Osteocyte (in vitro differentiated cells): ENCODE measurements around the gene MSANTD1. TPM values are rescaled to one million over a fixed set of nuclear protein-coding genes. Genes with fewer than 3 reads are reported as not detected.

ENCODE experiments used
- DNase-seq: peaks from one replicate; pipeline ENCODE4 v3.0.0; 2021; ENCODE audit warnings: mixed read lengths; ENCODE audit not compliant: unreplicated experiment; ENCODE audit errors: extremely low spot score
- H3K27ac Mint-ChIP-seq: one replicate; pipeline ENCODE4 v1.8.0; 2021; ENCODE audit warnings: mild to moderate bottlenecking, mixed read lengths; ENCODE audit not compliant: unreplicated experiment
- H3K27me3 Mint-ChIP-seq: one replicate; pipeline ENCODE4 v1.8.0; 2021; ENCODE audit warnings: mixed read lengths; ENCODE audit not compliant: unreplicated experiment
- H3K36me3 Mint-ChIP-seq: one replicate; pipeline ENCODE4 v1.8.0; 2021; ENCODE audit warnings: mixed read lengths; ENCODE audit not compliant: unreplicated experiment
- H3K4me1 Mint-ChIP-seq: one replicate; pipeline ENCODE4 v1.8.0; 2021; ENCODE audit warnings: mixed read lengths; ENCODE audit not compliant: unreplicated experiment
- H3K4me3 Mint-ChIP-seq: one replicate; pipeline ENCODE4 v1.8.0; 2021; ENCODE audit warnings: mild to moderate bottlenecking, moderate library complexity, mixed read lengths; ENCODE audit not compliant: unreplicated experiment
- H3K9me3 Mint-ChIP-seq: one replicate; pipeline ENCODE4 v1.8.0; 2021; ENCODE audit warnings: mixed read lengths; ENCODE audit not compliant: unreplicated experiment
- total RNA-seq: library from RNA; stranded (reverse); gene quantifications from 2 replicates; pipeline ENCODE4 v1.2.1, GENCODE V29; 2021
- TF ChIP-seq, protein P1 (sequence below): fragments of 200-600 bp; sonication (generic); IDR thresholded peaks from 2 replicates; pipeline ENCODE4 v1.5.0; 2021; ENCODE audit warnings: antibody characterized with exemption, mild to moderate bottlenecking, moderate library complexity

Gene MSANTD1
- total RNA-seq, 1 donor from 2014 or later = 0.83 TPM

- H3K36me3 Mint-ChIP-seq = no peaks in the 10 kb centered on the region
- H3K9me3 Mint-ChIP-seq = no peaks in the 10 kb centered on the region
- no peak overlapping the region for H3K27ac Mint-ChIP-seq
- H3K4me1 Mint-ChIP-seq = no peaks in the 10 kb centered on the region
- no peak overlapping the region for H3K4me3 Mint-ChIP-seq
- TF ChIP-seq, protein P1, sequence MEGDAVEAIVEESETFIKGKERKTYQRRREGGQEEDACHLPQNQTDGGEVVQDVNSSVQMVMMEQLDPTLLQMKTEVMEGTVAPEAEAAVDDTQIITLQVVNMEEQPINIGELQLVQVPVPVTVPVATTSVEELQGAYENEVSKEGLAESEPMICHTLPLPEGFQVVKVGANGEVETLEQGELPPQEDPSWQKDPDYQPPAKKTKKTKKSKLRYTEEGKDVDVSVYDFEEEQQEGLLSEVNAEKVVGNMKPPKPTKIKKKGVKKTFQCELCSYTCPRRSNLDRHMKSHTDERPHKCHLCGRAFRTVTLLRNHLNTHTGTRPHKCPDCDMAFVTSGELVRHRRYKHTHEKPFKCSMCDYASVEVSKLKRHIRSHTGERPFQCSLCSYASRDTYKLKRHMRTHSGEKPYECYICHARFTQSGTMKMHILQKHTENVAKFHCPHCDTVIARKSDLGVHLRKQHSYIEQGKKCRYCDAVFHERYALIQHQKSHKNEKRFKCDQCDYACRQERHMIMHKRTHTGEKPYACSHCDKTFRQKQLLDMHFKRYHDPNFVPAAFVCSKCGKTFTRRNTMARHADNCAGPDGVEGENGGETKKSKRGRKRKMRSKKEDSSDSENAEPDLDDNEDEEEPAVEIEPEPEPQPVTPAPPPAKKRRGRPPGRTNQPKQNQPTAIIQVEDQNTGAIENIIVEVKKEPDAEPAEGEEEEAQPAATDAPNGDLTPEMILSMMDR = no peak
- H3K27me3 Mint-ChIP-seq = no peaks in the 10 kb centered on the region
- DNase-seq = no peak
These were observed 4.1 kb downstream of the MSANTD1 start for GRCh38 chr4:3252831-3253641.

DNA sequence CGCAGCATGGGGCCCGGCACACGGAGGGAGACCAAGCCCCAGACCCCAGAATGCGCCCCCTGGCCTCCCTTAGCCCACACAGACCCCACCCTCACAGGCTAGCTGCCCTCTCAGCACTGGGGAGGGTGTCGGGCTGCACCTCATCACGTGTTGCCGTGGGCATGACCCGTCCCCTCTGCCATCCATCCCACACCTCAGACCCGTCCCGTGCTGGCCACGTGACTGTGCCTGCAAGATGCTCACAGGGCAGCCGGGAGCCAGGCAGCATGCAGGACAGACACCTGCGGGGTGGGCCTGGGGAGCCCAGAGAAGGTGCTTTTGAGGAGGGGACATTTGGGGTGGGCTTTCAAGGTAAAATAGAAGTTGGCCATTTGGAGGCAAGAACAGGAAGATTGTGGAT, 4.8 kb downstream of the MSANTD1 start:
- TF ChIP-seq, protein P1 = no peak
- no peaks in the 10 kb centered on the region for H3K36me3 Mint-ChIP-seq
- no peaks in the 10 kb centered on the region for H3K4me1 Mint-ChIP-seq
- DNase-seq = no peak
- H3K9me3 Mint-ChIP-seq = no peaks in the 10 kb centered on the region
- no peak overlapping the region for H3K27ac Mint-ChIP-seq
- H3K27me3 Mint-ChIP-seq = no peaks in the 10 kb centered on the region
- no peak overlapping the region for H3K4me3 Mint-ChIP-seq

DNA sequence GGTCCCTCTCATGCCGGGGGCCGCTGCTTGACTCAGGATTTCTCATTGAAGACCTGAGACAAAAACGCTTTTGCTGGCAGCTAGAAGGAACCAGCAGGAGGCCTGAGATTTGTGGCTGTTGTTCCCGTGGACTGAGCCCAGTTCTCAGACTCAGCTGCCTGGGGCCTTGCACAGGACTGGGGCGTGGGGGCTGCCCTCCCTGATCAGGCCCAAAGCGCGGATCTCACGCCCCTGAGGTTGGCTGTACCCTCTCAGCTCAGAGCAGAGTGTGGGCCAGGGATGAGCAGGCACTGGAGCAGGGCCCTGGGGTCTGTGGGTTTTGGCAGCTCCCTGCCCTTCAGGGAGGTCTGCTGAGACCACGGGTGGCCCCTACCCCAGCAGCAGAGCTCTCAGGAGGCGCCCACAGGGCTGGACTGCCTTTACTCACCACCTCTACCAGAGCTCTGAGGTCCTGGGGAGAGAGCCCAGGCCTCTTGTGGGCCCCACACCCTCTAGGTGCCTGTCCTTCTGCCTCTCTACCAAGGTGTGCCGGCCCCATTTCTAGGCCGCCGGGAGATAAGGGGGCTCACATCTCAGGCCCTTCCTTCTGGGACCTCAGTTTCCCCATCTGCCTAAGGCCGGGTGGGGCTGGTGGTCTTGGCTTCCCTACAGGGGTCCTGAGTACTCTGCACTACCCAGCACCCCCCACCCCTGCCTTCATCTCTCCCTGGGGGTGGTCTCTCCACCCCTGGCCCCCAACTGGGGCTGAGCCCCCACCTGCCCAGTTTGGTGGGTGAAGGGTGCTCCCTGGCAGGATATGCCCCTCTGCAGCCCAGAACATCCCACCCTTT, 5.6 kb downstream of the MSANTD1 start:
- no peak for DNase-seq
- no peak overlapping the region for H3K27ac Mint-ChIP-seq
- TF ChIP-seq, protein P1 = no peak
- no peaks in the 10 kb centered on the region for H3K27me3 Mint-ChIP-seq
- H3K36me3 Mint-ChIP-seq = no peaks in the 10 kb centered on the region
- no peaks in the 10 kb centered on the region for H3K9me3 Mint-ChIP-seq
- H3K4me1 Mint-ChIP-seq = no peaks in the 10 kb centered on the region
- H3K4me3 Mint-ChIP-seq = no peak overlapping the region

DNA sequence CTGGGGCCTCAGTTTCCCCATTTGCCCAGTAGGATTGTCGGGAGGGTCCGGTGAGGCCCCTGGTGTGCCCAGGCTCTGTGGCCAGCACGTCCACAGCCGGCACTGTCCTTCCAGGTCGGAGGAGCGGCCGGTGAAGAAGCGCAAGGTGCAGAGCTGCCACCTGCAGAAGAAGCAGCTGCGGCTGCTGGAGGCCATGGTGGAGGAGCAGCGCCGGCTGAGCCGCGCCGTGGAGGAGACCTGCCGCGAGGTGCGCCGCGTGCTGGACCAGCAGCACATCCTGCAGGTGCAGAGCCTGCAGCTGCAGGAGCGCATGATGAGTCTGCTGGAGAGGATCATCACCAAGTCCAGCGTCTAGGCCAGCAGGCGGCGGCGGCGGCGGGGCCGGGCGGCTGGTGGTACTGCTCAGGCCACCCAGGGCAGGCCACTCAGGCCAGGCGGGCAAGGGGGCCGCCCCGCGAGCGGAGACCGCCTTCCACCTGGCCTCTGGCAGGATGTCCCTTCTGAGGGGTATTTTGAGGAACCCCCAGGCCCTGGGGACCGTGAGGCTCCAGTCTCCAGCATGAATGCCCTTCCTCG, 6.7 kb downstream of the MSANTD1 start:
- H3K36me3 Mint-ChIP-seq = no peaks in the 10 kb centered on the region
- TF ChIP-seq, protein P1 = no peak
- H3K4me3 Mint-ChIP-seq = no peak overlapping the region
- no peaks in the 10 kb centered on the region for H3K27me3 Mint-ChIP-seq
- no peak overlapping the region for H3K27ac Mint-ChIP-seq
- no peaks in the 10 kb centered on the region for H3K9me3 Mint-ChIP-seq
- no peak for DNase-seq
- H3K4me1 Mint-ChIP-seq = no peaks in the 10 kb centered on the region
